ENCODE results near the gene SLC4A4. TPM values are rescaled to one million over a fixed set of nuclear protein-coding genes. Genes with fewer than 3 reads are reported as not detected.

SLC4A4 gene
- total and polyA plus RNA-seq, 2 of the 8 experiments (the other 6 are each of a cell fraction or from before 2014, with no cell fraction given), result 0.67 to 2.8 TPM

GRCh38 chr4:71402616-71403015 is 63.8 kb downstream of the SLC4A4 start:
- Histone ChIP-seq H2AFZ (ENCODE audit: low read length) (no peak overlapping the region), H2BK20ac (ENCODE audit: low read length) (no peak overlapping the region), H3K14ac (ENCODE audit: insufficient read length) (no peak overlapping the region), H3K79me1 (ENCODE audit: low read depth, low read length) (no peaks in the 10 kb centered on the region), H2BK15ac (ENCODE audit: low read length) (no peak overlapping the region), H4K91ac (replicated peaks; ENCODE audit: insufficient read length, low read length) (no peak overlapping the region), H3K18ac (ENCODE audit: extremely low read depth, low read length) (no peak overlapping the region), H4K8ac (ENCODE audit: extremely low read depth, insufficient read depth, low read length) (no peak overlapping the region), H3K27me3 (replicated peaks in 1 of 4; ENCODE audit: control insufficient read depth in 3 of 4, extremely low read depth in 1 of 4, insufficient read depth in 3 of 4, low read length in 3 of 4) (no peaks in the 10 kb centered on the region), H3K4me1 (replicated peaks in 1 of 4; ENCODE audit: control insufficient read depth in 3 of 4, insufficient read depth in 4 of 4, low read length in 3 of 4) (no peaks in the 10 kb centered on the region), H2AK5ac (ENCODE audit: low read depth, low read length) (no peak overlapping the region), H2BK12ac (ENCODE audit: low read depth, low read length) (no peak overlapping the region), H3K4me3 (ENCODE audit: extremely low read depth in 1 of 4, insufficient read depth in 2 of 4, low read depth in 3 of 4, low read length in 4 of 4) (no peak overlapping the region), H3K4ac (replicated peaks; ENCODE audit: insufficient read length, low read depth, low read length) (no peak overlapping the region), H2BK5ac (ENCODE audit: low read depth, low read length) (no peak overlapping the region), H3K4me2 (ENCODE audit: insufficient read depth in 1 of 2, low read depth in 2 of 2, low read length in 2 of 2) (no peak overlapping the region), H3K36me3 (ENCODE audit: control insufficient read depth in 2 of 4, insufficient read depth in 4 of 4, low read length in 3 of 4) (no peaks in the 10 kb centered on the region), H2BK120ac (replicated peaks; ENCODE audit: low read depth, low read length) (no peak overlapping the region), H4K5ac (ENCODE audit: insufficient read length, low read depth, low read length) (no peak overlapping the region), H3K9me3 (ENCODE audit: insufficient read depth in 2 of 2, low read depth in 1 of 2, low read length in 1 of 2) (no peaks in the 10 kb centered on the region), H4K20me1 (replicated peaks in 1 of 2; ENCODE audit: control insufficient read depth in 1 of 2, insufficient read depth in 2 of 2, low read length in 2 of 2) (no peaks in the 10 kb centered on the region), H3K56ac (replicated peaks; ENCODE audit: insufficient read length, low read depth, low read length) (no peak overlapping the region), H3K23me2 (ENCODE audit: low read depth, low read length) (no peaks in the 10 kb centered on the region), H3K79me2 (ENCODE audit: control insufficient read depth in 1 of 2, insufficient read depth in 2 of 2, low read length in 2 of 2) (no peaks in the 10 kb centered on the region), H3K9ac (replicated peaks in 1 of 4; ENCODE audit: extremely low read depth in 1 of 4, low read depth in 3 of 4, low read length in 3 of 4) (no peak overlapping the region), H3K27ac (ENCODE audit: low read depth, low read length) (no peak overlapping the region), H3K23ac (ENCODE audit: insufficient read length) (no peak overlapping the region)
- CTCF ChIA-PET (ENCODE audit: partially characterized antibody), result interaction anchor here (1.5 kb wide), 1 partner anchor 132 kb away, joined by 3 read pairs; no protein-coding TSS in a partner anchor
- POLR2A ChIA-PET (ENCODE audit: partially characterized antibody), result no interaction called here
- no peak for DNase-seq (ENCODE audit: low read depth in 1 of 2, low spot score in 2 of 2)
- no peak for FAIRE-seq
- no peak for TF ChIP-seq GTF2F1 (IDR thresholded peaks at IDR 0.05; ENCODE audit: borderline replicate concordance, low read depth, low read length)
- no peak for TF ChIP-seq CBX5 (IDR thresholded peaks at IDR 0.05; ENCODE audit: low read depth, low read length)
- TF ChIP-seq CTBP2 (IDR thresholded peaks at IDR 0.05; ENCODE audit: borderline replicate concordance, insufficient read depth, insufficient read length, low read length), result no peak
- TF ChIP-seq TCF12 (IDR thresholded peaks at IDR 0.05; ENCODE audit: low read depth, low read length), result no peak
- no peak for TF ChIP-seq TEAD4 (IDR thresholded peaks at IDR 0.05; ENCODE audit: low read depth, low read length)
- TF ChIP-seq KDM1A (IDR thresholded peaks at IDR 0.05; ENCODE audit: borderline replicate concordance, low read length), result no peak

All from H1 (cell line).